DLD1 (cell line): ENCODE data around the gene DOHH.
"Not testable (repeated sequence)": the region's sequence is repeated elsewhere in the genome, so short reads cannot be mapped to it uniquely, and the experiment has no call there.

Experiments
- in situ Hi-C: cut with HindIII; loops from 2 replicates; pipeline ENCODE4 v1.10.0; 2017; ENCODE audit warnings: low sequenced_read_pairs

The DOHH gene

GRCh38 chr19:3519126-3519525 lies 18.7 kb upstream of the DOHH start:
- in situ Hi-C loops, result no loop called here

- in situ Hi-C loops, result no loop called here
These were observed 18.2 kb upstream of the DOHH start for GRCh38 chr19:3518659-3519058.

GRCh38 chr19:3518255-3518654 lies 17.8 kb upstream of the DOHH start:
- in situ Hi-C loops, result no loop called here

- in situ Hi-C loops, result no loop called here
These were observed 17.2 kb upstream of the DOHH start for GRCh38 chr19:3517638-3518037.

GRCh38 chr19:3516675-3517207 lies 16.3 kb upstream of the DOHH start:
- in situ Hi-C loops, result no loop called here

- in situ Hi-C loops, result no loop called here
These were observed 15.5 kb upstream of the DOHH start for GRCh38 chr19:3515891-3516422.

GRCh38 chr19:3514930-3515329 lies 14.5 kb upstream of the DOHH start:
- in situ Hi-C loops, result no loop called here

GRCh38 chr19:3513229-3514140 lies 13.0 kb upstream of the DOHH start:
- in situ Hi-C loops, result no loop called here

GRCh38 chr19:3512562-3513228 lies 12.2 kb upstream of the DOHH start:
- in situ Hi-C loops, result no loop called here

GRCh38 chr19:3511506-3512251 lies 11.2 kb upstream of the DOHH start:
- in situ Hi-C loops, result no loop called here

GRCh38 chr19:3510727-3511126 lies 10.3 kb upstream of the DOHH start:
- in situ Hi-C loops, result no loop called here

GRCh38 chr19:3509566-3509989 lies 9.1 kb upstream of the DOHH start:
- in situ Hi-C loops, result no loop called here

GRCh38 chr19:3508771-3509535 lies 8.5 kb upstream of the DOHH start:
- in situ Hi-C loops, result no loop called here

GRCh38 chr19:3508121-3508661 lies 7.7 kb upstream of the DOHH start:
- in situ Hi-C loops, result not testable (repeated sequence)

GRCh38 chr19:3507371-3508120 lies 7.1 kb upstream of the DOHH start:
- in situ Hi-C loops, result no loop called here

GRCh38 chr19:3506384-3507340 lies 6.2 kb upstream of the DOHH start:
- in situ Hi-C loops, result no loop called here

GRCh38 chr19:3505598-3506383 lies 5.3 kb upstream of the DOHH start, which contains the start of gene FZR1:
TSS of gene FZR1 (plus strand) at chr19:3506311. CDS start at chr19:3522990, 16,679 bp downstream.
- in situ Hi-C loops, result no loop called here
